HepG2 (cell line): ENCODE measurements around the gene LRRFIP2. TPM values are rescaled to one million over a fixed set of nuclear protein-coding genes. Genes with fewer than 3 reads are reported as not detected.

Experiments used
- AKAP8 ChIP-seq: sonication (generic); formaldehyde crosslinking; IDR thresholded peaks from 2 replicates; pipeline ENCODE4 v1.5.1; 2020; ENCODE audit warnings: mild to moderate bottlenecking, missing genetic modification reagents
- ATAD3A ChIP-seq: sonication (generic); formaldehyde crosslinking; IDR thresholded peaks from 2 replicates; pipeline ENCODE4 v1.4.0; 2020; ENCODE audit warnings: missing genetic modification reagents
- CAMTA2 ChIP-seq: sonication (generic); formaldehyde crosslinking; IDR thresholded peaks from 2 replicates; pipeline ENCODE4 v1.4.0; 2020; ENCODE audit warnings: mild to moderate bottlenecking, missing genetic modification reagents, borderline replicate concordance
- FOSL2 ChIP-seq: sonication (generic); formaldehyde crosslinking; IDR thresholded peaks from 2 replicates; pipeline ENCODE4 v1.4.0; 2020; ENCODE audit warnings: missing genetic modification reagents
- FOXK2 ChIP-seq: fragments of 450-650 bp; IDR thresholded peaks from 2 replicates; pipeline ENCODE4 v1.6.1; 2016
- GATAD2A ChIP-seq: IDR thresholded peaks from 2 replicates; pipeline ENCODE4 v1.6.1; 2016
- MIER3 ChIP-seq: IDR thresholded peaks from 2 replicates; pipeline ENCODE4 v1.6.1; 2016; ENCODE audit warnings: missing compliant biosample characterization, borderline replicate concordance
- RAD21 ChIP-seq: fragments of 450-650 bp; formaldehyde crosslinking; IDR thresholded peaks from 2 replicates; pipeline ENCODE4 v1.5.0; 2020; ENCODE audit warnings: mild to moderate bottlenecking
- SMYD3 ChIP-seq: sonication (generic); formaldehyde crosslinking; IDR thresholded peaks from 2 replicates; pipeline ENCODE4 v1.8.1; 2023; ENCODE audit warnings: mild to moderate bottlenecking, missing genetic modification reagents
- ZNF230 ChIP-seq: sonication (generic); formaldehyde crosslinking; IDR thresholded peaks from 2 replicates; pipeline ENCODE4 v1.4.0; 2020; ENCODE audit warnings: mild to moderate bottlenecking, missing genetic modification reagents
- polyA plus RNA-seq, 8 experiments: library from polyadenylated mRNA; depleted of rRNA in 3 of 8; stranded (reverse) in 7 of 8; unstranded in 1 of 8; fragments of >200 nt; fragmentation: Illumina TruSeq in 4 of 8; extraction: Trizol in 4 of 8; gene quantifications; 2 replicates each; pipeline versions ENCODE4 v1.2.1 to v1.2.3, GENCODE V29; 2011 to 2016; ENCODE audit warnings: low read depth in 4 of 8, missing spikeins in 1 of 8, mixed read lengths in 1 of 8; ENCODE audit not compliant: insufficient read depth in 1 of 8
- total RNA-seq, 5 experiments: library from RNA; depleted of rRNA; stranded (reverse); fragments of >200 nt; fragmentation: Illumina TruSeq; extraction: Trizol; gene quantifications; 2 replicates each; pipeline ENCODE4 v1.2.3, GENCODE V29; 2016; ENCODE audit warnings: low read depth in 1 of 5
- TF ChIP-seq, protein P1 (sequence below): sonication (generic); formaldehyde crosslinking; IDR thresholded peaks from 2 replicates; pipeline ENCODE4 v1.4.0; 2020; ENCODE audit warnings: mild to moderate bottlenecking, missing genetic modification reagents
- TF ChIP-seq, protein P2 (sequence below): sonication (generic); formaldehyde crosslinking; IDR thresholded peaks from 2 replicates; pipeline ENCODE4 v1.8.1; 2022; ENCODE audit warnings: mild to moderate bottlenecking, missing genetic modification reagents
- TF ChIP-seq, protein P3 (sequence below): sonication (generic); formaldehyde crosslinking; IDR thresholded peaks from 2 replicates; pipeline ENCODE4 v1.4.0; 2020; ENCODE audit warnings: missing genetic modification reagents
- TF ChIP-seq, protein P4 (sequence below): sonication (generic); formaldehyde crosslinking; IDR thresholded peaks from 2 replicates; pipeline ENCODE4 v1.4.0; 2020; ENCODE audit warnings: low read depth, mild to moderate bottlenecking, missing genetic modification reagents

Gene LRRFIP2
- total and polyA plus RNA-seq, 2 of the 13 experiments (the other 11 are each of a cell fraction or from before 2014, with no cell fraction given), result 13.5 to 32.2 TPM

DNA sequence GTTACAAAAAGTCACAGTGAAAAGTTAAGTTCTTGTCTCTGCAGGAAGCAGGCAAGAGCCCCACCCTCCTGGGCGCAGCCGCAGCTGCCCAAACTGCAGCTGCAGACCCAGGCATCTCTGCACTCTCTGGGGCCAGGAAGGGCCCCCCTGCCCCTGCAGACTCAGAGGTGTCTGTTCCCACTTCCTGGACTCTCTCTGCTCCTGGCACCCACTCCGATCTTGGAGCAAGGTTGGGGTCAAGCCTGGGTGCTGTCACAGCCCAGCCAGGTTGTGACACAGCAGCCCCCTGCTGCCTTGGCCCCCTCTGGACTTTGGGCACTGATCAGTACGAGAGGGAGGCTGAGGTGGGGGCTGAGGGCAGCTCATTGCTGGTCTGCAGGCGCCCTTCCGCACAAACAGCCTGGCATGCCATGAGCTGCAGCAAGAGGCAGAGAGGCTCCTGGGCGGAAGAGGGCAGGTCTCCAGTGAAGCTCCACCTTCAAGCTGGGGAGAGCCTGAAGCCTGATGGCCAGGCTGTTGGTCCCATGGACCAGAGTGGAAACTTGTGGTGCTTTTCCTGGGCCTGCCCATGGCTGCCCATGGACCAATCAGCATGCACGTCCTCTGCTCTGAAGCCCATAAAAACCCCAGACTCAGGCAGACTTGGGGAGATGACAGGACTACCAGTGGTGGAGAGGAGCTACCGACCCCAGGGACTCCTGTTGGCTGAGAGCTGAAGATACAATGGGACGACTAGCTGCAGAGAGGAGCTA is 42.9 kb upstream of the LRRFIP2 start (continued):
- TF ChIP-seq, protein P1, sequence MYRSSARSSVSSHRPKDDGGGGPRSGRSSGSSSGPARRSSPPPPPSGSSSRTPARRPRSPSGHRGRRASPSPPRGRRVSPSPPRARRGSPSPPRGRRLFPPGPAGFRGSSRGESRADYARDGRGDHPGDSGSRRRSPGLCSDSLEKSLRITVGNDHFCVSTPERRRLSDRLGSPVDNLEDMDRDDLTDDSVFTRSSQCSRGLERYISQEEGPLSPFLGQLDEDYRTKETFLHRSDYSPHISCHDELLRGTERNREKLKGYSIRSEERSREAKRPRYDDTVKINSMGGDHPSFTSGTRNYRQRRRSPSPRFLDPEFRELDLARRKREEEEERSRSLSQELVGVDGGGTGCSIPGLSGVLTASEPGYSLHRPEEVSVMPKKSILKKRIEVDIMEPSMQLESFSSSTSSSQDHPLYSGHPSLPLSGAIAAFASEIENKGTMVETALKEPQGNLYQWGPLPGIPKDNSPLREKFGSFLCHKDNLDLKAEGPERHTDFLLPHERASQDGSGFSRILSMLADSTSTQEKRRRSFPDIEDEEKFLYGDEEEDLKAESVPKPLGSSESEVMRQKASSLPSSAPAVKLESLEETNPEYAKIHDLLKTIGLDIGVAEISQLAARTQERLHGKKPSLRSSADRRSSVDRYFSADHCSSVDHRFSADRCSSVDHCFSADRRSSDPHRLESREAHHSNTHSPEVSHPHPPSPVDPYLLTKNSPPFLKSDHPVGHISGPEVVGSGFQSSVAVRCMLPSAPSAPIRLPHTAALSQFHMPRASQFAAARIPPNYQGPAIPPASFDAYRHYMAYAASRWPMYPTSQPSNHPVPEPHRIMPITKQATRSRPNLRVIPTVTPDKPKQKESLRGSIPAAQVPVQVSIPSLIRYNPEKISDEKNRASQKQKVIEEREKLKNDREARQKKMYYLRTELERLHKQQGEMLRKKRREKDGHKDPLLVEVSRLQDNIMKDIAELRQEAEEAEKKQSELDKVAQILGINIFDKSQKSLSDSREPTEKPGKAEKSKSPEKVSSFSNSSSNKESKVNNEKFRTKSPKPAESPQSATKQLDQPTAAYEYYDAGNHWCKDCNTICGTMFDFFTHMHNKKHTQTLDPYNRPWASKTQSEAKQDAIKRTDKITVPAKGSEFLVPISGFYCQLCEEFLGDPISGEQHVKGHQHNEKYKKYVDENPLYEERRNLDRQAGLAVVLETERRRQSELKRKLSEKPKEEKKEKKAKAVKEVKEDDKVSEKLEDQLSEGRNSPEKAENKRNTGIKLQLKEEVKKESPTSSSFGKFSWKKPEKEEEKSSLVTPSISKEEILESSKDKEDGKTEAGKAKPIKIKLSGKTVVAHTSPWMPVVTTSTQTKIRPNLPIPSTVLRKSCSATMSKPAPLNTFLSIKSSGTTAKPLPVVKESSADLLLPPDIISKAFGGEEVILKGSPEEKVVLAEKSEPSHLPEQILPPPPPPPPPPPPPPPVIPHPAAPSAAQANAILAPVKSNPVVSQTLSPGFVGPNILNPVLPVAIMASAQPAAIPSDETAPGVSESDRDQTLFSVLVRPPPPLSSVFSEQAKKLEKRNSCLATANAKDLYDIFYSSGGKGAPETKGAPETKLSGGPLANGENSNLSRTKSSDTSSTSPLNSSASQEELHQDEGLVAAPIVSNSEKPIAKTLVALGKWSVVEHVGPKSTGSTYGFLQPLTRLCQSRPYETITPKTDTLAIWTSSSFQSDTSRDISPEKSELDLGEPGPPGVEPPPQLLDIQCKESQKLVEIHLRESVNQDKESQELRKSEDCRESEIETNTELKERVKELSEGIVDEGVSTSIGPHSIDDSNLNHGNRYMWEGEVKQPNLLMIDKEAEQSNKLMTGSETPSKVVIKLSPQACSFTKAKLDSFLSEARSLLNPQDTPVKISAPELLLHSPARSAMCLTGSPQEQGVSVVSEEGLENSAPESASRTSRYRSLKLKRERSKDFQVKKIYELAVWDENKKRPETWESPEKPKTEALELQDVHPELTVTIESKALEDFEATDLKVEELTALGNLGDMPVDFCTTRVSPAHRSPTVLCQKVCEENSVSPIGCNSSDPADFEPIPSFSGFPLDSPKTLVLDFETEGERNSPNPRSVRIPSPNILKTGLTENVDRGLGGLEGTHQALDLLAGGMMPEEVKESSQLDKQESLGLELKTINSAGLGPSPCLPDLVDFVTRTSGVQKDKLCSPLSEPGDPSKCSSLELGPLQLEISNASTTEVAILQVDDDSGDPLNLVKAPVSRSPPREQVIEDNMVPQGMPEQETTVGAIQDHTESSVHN, result 0 out of 2 replicates have a peak, but pooled peaks have one; percentile 87
- TF ChIP-seq SMYD3, result no peak; the same call in 1 of the 2 replicates
- TF ChIP-seq AKAP8, result no peak
- no peak for TF ChIP-seq CAMTA2 (CRISPR knock-in tag)
- TF ChIP-seq, protein P2, sequence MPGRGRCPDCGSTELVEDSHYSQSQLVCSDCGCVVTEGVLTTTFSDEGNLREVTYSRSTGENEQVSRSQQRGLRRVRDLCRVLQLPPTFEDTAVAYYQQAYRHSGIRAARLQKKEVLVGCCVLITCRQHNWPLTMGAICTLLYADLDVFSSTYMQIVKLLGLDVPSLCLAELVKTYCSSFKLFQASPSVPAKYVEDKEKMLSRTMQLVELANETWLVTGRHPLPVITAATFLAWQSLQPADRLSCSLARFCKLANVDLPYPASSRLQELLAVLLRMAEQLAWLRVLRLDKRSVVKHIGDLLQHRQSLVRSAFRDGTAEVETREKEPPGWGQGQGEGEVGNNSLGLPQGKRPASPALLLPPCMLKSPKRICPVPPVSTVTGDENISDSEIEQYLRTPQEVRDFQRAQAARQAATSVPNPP (CRISPR knock-in tag), result no peak
- TF ChIP-seq, protein P3, sequence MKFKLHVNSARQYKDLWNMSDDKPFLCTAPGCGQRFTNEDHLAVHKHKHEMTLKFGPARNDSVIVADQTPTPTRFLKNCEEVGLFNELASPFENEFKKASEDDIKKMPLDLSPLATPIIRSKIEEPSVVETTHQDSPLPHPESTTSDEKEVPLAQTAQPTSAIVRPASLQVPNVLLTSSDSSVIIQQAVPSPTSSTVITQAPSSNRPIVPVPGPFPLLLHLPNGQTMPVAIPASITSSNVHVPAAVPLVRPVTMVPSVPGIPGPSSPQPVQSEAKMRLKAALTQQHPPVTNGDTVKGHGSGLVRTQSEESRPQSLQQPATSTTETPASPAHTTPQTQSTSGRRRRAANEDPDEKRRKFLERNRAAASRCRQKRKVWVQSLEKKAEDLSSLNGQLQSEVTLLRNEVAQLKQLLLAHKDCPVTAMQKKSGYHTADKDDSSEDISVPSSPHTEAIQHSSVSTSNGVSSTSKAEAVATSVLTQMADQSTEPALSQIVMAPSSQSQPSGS (CRISPR knock-in tag), result 0 out of 2 replicates have a peak, but pooled peaks have one; percentile 59
- TF ChIP-seq FOXK2, result no peak
- peak; percentile 53; the same call in 1 of the 2 replicates for TF ChIP-seq FOSL2 (CRISPR knock-in tag)
- TF ChIP-seq ZNF230, result peak; percentile 91; the same call in 1 of the 2 replicates
- no peak for TF ChIP-seq RAD21 (CRISPR knock-in tag)
- TF ChIP-seq, protein P4, sequence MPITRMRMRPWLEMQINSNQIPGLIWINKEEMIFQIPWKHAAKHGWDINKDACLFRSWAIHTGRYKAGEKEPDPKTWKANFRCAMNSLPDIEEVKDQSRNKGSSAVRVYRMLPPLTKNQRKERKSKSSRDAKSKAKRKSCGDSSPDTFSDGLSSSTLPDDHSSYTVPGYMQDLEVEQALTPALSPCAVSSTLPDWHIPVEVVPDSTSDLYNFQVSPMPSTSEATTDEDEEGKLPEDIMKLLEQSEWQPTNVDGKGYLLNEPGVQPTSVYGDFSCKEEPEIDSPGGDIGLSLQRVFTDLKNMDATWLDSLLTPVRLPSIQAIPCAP, result no peak
- TF ChIP-seq GATAD2A (CRISPR knock-in tag), result peak; percentile 67
- no peak for TF ChIP-seq ATAD3A (CRISPR knock-in tag)
- peak; percentile 79; the same call in 1 of the 2 replicates for TF ChIP-seq MIER3 (CRISPR knock-in tag)
